Nephron progenitor cell (in vitro differentiated cells): Measurements from ENCODE around the gene PLK2.

Source experiments
- DNase-seq: peaks from one replicate; pipeline ENCODE4 v3.0.0; 2021
- H3K27ac Mint-ChIP-seq: 2 replicates; pipeline ENCODE4 v1.8.0; 2021; ENCODE audit warnings: mild to moderate bottlenecking, moderate library complexity, mixed read lengths
- H3K27me3 Mint-ChIP-seq: 2 replicates; pipeline ENCODE4 v1.8.0; 2021; ENCODE audit warnings: mild to moderate bottlenecking, low read depth, mixed read lengths; ENCODE audit not compliant: poor library complexity
- H3K36me3 Mint-ChIP-seq: 2 replicates; pipeline ENCODE4 v1.8.0; 2021; ENCODE audit warnings: low read depth, mixed read lengths
- H3K4me1 Mint-ChIP-seq: 2 replicates; pipeline ENCODE4 v1.8.0; 2021; ENCODE audit warnings: mixed read lengths
- H3K4me3 Mint-ChIP-seq: 2 replicates; pipeline ENCODE4 v1.8.0; 2021; ENCODE audit warnings: mild to moderate bottlenecking, moderate library complexity, mixed read lengths
- H3K9me3 Mint-ChIP-seq: 2 replicates; pipeline ENCODE4 v1.8.0; 2021; ENCODE audit warnings: mild to moderate bottlenecking, moderate library complexity, mixed read lengths
- TF ChIP-seq, protein P1 (sequence below): fragments of 200-600 bp; sonication (generic); IDR thresholded peaks from 2 replicates; pipeline ENCODE4 v1.5.0; 2021; ENCODE audit warnings: antibody characterized with exemption

The PLK2 gene

DNA sequence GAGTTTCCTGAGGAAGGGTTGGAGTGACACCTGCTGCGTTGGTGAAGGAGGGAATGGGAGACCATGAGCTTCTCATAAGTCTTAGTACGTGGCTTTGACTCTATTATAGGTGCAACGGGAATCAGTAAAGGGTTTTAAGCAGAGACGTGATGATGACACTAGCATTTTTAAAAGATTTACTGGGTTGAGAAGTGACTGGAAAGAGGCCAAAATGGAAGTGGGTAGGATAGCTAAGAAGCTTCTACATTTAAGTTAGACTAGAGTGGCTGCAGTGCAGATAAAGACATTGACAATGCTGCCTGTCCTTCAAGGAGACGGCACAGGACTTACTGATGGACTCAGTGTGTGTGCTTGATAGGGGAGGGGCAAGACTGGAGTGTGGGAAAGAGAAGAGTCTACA, 37.5 kb upstream of the PLK2 start:
- H3K36me3 Mint-ChIP-seq = no peaks in the 10 kb centered on the region
- H3K9me3 Mint-ChIP-seq = no peaks in the 10 kb centered on the region
- H3K27ac Mint-ChIP-seq = no peak overlapping the region
- H3K27me3 Mint-ChIP-seq = peaks cover 2% of the 10 kb centered on the region
- no peaks in the 10 kb centered on the region for H3K4me1 Mint-ChIP-seq
- H3K4me3 Mint-ChIP-seq = no peak overlapping the region
- TF ChIP-seq, protein P1, sequence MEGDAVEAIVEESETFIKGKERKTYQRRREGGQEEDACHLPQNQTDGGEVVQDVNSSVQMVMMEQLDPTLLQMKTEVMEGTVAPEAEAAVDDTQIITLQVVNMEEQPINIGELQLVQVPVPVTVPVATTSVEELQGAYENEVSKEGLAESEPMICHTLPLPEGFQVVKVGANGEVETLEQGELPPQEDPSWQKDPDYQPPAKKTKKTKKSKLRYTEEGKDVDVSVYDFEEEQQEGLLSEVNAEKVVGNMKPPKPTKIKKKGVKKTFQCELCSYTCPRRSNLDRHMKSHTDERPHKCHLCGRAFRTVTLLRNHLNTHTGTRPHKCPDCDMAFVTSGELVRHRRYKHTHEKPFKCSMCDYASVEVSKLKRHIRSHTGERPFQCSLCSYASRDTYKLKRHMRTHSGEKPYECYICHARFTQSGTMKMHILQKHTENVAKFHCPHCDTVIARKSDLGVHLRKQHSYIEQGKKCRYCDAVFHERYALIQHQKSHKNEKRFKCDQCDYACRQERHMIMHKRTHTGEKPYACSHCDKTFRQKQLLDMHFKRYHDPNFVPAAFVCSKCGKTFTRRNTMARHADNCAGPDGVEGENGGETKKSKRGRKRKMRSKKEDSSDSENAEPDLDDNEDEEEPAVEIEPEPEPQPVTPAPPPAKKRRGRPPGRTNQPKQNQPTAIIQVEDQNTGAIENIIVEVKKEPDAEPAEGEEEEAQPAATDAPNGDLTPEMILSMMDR = no peak
- DNase-seq = no peak

DNA sequence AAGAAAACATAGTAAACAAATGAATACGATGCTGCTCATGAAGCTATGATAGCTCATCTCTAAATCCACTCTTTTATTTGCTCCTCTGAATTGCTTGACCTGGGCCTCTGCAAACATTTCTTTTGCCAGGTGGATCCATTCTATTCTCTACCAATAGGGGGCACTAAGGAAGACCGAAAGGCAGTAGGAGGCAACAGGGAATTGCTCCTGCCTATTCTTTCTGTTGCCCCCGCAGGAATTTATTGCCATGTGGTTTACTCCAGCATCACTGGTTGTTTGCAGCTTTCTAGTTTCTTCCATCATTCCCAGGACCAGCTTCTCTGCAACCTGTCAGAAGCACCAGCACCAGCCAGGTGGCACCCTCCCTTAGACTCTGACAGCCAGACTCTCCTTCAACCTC, 36.6 kb upstream of the PLK2 start:
- Mint-ChIP-seq H3K9me3 (no peaks in the 10 kb centered on the region), H3K27ac (no peak overlapping the region), H3K27me3 (peaks cover 2% of the 10 kb centered on the region), H3K4me1 (no peaks in the 10 kb centered on the region), H3K4me3 (no peak overlapping the region), H3K36me3 (no peaks in the 10 kb centered on the region)
- no peak for DNase-seq
- TF ChIP-seq, protein P1 = peak; percentile 41

DNA sequence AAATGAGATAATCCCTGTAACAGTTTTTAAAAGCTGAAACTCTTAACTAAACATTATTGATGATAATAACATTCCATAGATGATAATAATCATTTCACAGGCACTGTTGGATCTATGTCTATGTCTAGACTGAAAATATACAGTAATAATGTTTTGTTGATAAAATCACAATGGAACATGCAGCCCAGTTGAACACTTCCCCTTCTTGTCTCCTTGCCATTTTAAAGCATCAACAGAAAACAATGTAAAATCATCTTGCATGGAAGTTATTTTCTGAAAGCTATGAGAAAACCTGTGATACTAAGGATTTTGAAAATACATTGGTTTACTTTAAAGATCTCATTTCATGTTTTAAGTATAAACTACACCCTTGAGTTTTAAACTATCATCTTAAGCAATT, 33.3 kb upstream of the PLK2 start:
- TF ChIP-seq, protein P1 = no peak
- Mint-ChIP-seq H3K4me3 (no peak overlapping the region), H3K27me3 (peaks cover 3% of the 10 kb centered on the region), H3K4me1 (no peaks in the 10 kb centered on the region), H3K27ac (no peak overlapping the region), H3K9me3 (no peaks in the 10 kb centered on the region), H3K36me3 (no peaks in the 10 kb centered on the region)
- no peak for DNase-seq

DNA sequence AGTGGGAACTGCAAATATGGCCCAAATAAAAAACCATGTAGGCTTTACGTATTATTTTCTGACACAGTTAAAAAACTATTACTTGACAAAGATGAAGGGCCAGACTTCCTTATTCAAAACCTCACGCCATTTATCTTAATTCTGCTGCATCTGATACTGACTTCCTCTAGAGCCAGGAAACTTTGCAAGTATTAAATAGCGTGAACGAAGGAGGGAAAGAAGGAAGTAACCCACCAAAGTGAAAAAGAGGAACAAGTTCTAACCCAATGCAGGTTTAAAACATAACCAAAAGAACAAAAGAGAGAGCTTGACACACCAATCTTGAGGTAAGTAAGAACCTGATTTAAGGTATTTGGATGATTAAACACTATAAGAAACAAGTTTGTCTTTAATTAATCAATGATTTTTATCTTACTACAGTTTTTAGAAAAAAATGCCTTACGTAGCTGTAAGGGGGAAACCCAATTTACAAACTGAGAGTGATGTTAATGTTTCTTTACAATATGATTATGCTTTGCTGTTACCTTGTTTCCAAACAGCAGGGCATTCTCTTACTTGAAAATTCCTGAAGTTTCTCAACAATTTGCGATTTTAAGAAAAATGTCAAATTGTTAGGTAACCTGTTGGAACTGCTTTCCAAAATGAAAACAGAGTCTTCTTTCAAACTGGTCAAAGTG, 31.5 kb upstream of the PLK2 start, which contains the start of gene GAPT:
Gene GAPT (plus strand): TSS at position 220 of the 677 bp plus-strand sequence. CDS start 3,102 bp downstream, outside the sequence.
- no peaks in the 10 kb centered on the region for H3K9me3 Mint-ChIP-seq
- no peak for DNase-seq
- peaks cover 3% of the 10 kb centered on the region for H3K27me3 Mint-ChIP-seq
- H3K4me1 Mint-ChIP-seq = no peaks in the 10 kb centered on the region
- TF ChIP-seq, protein P1 = no peak
- no peak within 1 kb of the TSS for H3K4me3 Mint-ChIP-seq
- H3K27ac Mint-ChIP-seq = no peak within 1 kb of the TSS
- no peaks in the 10 kb centered on the region for H3K36me3 Mint-ChIP-seq

DNA sequence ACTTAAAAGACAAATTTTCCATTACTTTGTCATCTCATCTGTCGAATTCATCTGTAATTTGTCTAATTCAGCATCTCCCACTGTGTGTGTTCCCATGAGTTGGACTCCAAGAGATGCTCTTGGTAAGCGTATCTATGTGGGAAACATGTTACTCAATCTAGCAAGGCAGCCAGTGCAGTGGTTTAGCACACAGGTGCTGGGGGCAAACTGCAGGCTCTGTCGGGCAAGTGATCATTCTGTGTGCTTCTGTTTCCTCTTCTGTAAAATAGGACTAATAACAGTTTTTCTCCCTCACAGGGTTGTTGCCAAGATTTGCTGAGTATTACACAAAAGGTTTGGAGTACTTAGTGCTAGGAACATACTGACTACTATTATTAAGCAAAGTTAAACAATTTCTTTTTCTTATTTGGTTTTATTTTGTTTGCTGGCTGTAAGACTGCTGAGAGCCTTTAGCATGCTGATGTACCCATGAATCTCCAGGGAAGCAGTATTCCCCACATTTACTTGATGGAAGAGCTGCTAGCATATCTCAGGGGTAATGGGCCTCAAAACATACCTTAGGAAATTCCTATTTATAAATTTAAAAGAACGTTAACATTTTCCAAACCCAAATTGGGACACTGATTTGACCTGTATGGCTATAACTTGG, 30.6 kb upstream of the PLK2 start:
- H3K36me3 Mint-ChIP-seq = no peaks in the 10 kb centered on the region
- TF ChIP-seq, protein P1 = no peak
- DNase-seq = no peak
- no peak overlapping the region for H3K27ac Mint-ChIP-seq
- H3K4me1 Mint-ChIP-seq = no peaks in the 10 kb centered on the region
- H3K9me3 Mint-ChIP-seq = no peaks in the 10 kb centered on the region
- H3K27me3 Mint-ChIP-seq = peaks cover 3% of the 10 kb centered on the region
- H3K4me3 Mint-ChIP-seq = no peak overlapping the region

DNA sequence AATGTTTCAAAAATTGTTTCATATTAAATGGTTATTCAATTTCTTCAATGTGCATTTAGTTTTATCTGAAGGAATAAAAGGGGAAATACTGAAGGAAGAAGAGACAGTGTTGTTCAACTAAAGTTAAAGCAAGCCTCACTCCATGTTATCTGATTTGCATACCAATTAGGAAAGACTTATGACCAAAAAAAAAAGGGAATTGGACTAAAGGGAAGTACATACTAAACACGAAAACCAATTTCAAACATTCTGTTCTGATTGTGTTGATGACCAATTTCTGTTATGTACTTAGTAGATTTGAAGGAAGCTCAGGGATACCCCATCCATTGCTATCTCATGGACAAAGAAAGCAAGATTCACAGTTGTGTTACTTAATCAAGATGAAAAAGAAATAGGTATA, 26.4 kb upstream of the PLK2 start:
- H3K4me1 Mint-ChIP-seq = no peaks in the 10 kb centered on the region
- no peaks in the 10 kb centered on the region for H3K36me3 Mint-ChIP-seq
- H3K9me3 Mint-ChIP-seq = no peaks in the 10 kb centered on the region
- H3K27me3 Mint-ChIP-seq = peaks cover 6% of the 10 kb centered on the region
- no peak overlapping the region for H3K27ac Mint-ChIP-seq
- no peak for DNase-seq
- TF ChIP-seq, protein P1 = no peak
- H3K4me3 Mint-ChIP-seq = no peak overlapping the region
